ENCODE results near the gene SLC25A33. TPM values are rescaled to one million over a fixed set of nuclear protein-coding genes. Genes with fewer than 3 reads are reported as not detected.

The SLC25A33 gene
- total and polyA plus RNA-seq, 2 of the 8 experiments (the other 6 are each of a cell fraction or from before 2014, with no cell fraction given) = 7.8 to 12.8 TPM

GRCh38 chr1:9605946-9606455 lies 66.7 kb downstream of the SLC25A33 start:
- Histone ChIP-seq H3K4me1 (replicated peaks in 1 of 4; ENCODE audit: control insufficient read depth in 3 of 4, insufficient read depth in 4 of 4, low read length in 3 of 4) (no peaks in the 10 kb centered on the region; a peak in 1 of 7 replicates), H4K20me1 (replicated peaks in 1 of 2; ENCODE audit: control insufficient read depth in 1 of 2, insufficient read depth in 2 of 2, low read length in 2 of 2) (peaks cover 3 to 14% of the 10 kb centered on the region in 2 experiments), H3K14ac (ENCODE audit: insufficient read length) (no peak overlapping the region), H4K5ac (ENCODE audit: insufficient read length, low read depth, low read length) (no peak overlapping the region), H3K27ac (ENCODE audit: low read depth, low read length) (no peak overlapping the region), H3K9me3 (ENCODE audit: insufficient read depth in 2 of 2, low read depth in 1 of 2, low read length in 1 of 2) (no peaks in the 10 kb centered on the region), H2BK120ac (replicated peaks; ENCODE audit: low read depth, low read length) (no peak overlapping the region), H2BK12ac (ENCODE audit: low read depth, low read length) (no peak overlapping the region), H4K91ac (replicated peaks; ENCODE audit: insufficient read length, low read length) (no peak overlapping the region), H2AK5ac (ENCODE audit: low read depth, low read length) (no peak overlapping the region), H3K9ac (replicated peaks in 1 of 4; ENCODE audit: extremely low read depth in 1 of 4, low read depth in 3 of 4, low read length in 3 of 4) (no peak overlapping the region), H3K4me2 (ENCODE audit: insufficient read depth in 1 of 2, low read depth in 2 of 2, low read length in 2 of 2) (no peak overlapping the region), H3K23ac (ENCODE audit: insufficient read length) (no peak overlapping the region), H3K36me3 (ENCODE audit: control insufficient read depth in 2 of 4, insufficient read depth in 4 of 4, low read length in 3 of 4) (peaks cover 10 to 33% (median 17%) of the 10 kb centered on the region in 4 experiments; a peak in 7 of 8 replicates), H2BK15ac (ENCODE audit: low read length) (no peak overlapping the region), H3K4me3 (ENCODE audit: extremely low read depth in 1 of 4, insufficient read depth in 2 of 4, low read depth in 3 of 4, low read length in 4 of 4) (no peak overlapping the region), H3K4ac (replicated peaks; ENCODE audit: insufficient read length, low read depth, low read length) (no peak overlapping the region), H3K79me1 (ENCODE audit: low read depth, low read length) (no peaks in the 10 kb centered on the region; the same call in 1 of the 2 replicates), H2AFZ (ENCODE audit: low read length) (no peak overlapping the region), H3K56ac (replicated peaks; ENCODE audit: insufficient read length, low read depth, low read length) (no peak overlapping the region), H2BK5ac (ENCODE audit: low read depth, low read length) (no peak overlapping the region), H4K8ac (ENCODE audit: extremely low read depth, insufficient read depth, low read length) (no peak overlapping the region; the same call in 1 of the 2 replicates), H2BK20ac (ENCODE audit: low read length) (no peak overlapping the region), H3K18ac (ENCODE audit: extremely low read depth, low read length) (no peak overlapping the region), H3K27me3 (replicated peaks in 1 of 4; ENCODE audit: control insufficient read depth in 3 of 4, extremely low read depth in 1 of 4, insufficient read depth in 3 of 4, low read length in 3 of 4) (no peaks in the 10 kb centered on the region), H3K23me2 (ENCODE audit: low read depth, low read length) (no peaks in the 10 kb centered on the region), H3K79me2 (ENCODE audit: control insufficient read depth in 1 of 2, insufficient read depth in 2 of 2, low read length in 2 of 2) (no peaks in the 10 kb centered on the region)
- FAIRE-seq (no peak), DNase-seq (ENCODE audit: low read depth in 1 of 2, low spot score in 2 of 2) (no peak)
- TF ChIP-seq HDAC2 (IDR thresholded peaks at IDR 0.05; ENCODE audit: borderline replicate concordance in 1 of 2, low read depth in 2 of 2, low read length in 2 of 2) = no peak
- no peak for TF ChIP-seq GTF2F1 (IDR thresholded peaks at IDR 0.05; ENCODE audit: borderline replicate concordance, low read depth, low read length)
- no peak for TF ChIP-seq CHD2 (IDR thresholded peaks at IDR 0.05; ENCODE audit: low read length)
- TF ChIP-seq SIN3A (conservative IDR thresholded peaks at IDR 0.05 in 1 of 2, IDR thresholded peaks at IDR 0.05 in 1 of 2; ENCODE audit: low read depth in 1 of 2, low read length in 2 of 2) = no peak
- TF ChIP-seq POU5F1 (IDR thresholded peaks at IDR 0.05; ENCODE audit: low read depth, low read length) = no peak
- TF ChIP-seq USF2 (IDR thresholded peaks at IDR 0.05; ENCODE audit: low read length) = no peak
- 92% methylated on average over 14 of the region's 14 CpGs; no CpG with 5 or more reads in 1 of the 2 experiments for WGBS, 2 experiments (ENCODE audit: extremely low coverage in 1 of 2, insufficient coverage in 1 of 2, insufficient read length in 1 of 2, insufficient replicate concordance in 2 of 2, low coverage in 1 of 2, low lambda C conversion rate in 2 of 2, missing lambda C conversion rate in 1 of 2)
- ChIA-PET POLR2A (ENCODE audit: partially characterized antibody) (interaction anchor here (1.2 to 2.4 kb wide), 3 partner anchors 10 to 18 kb away, joined by 3 to 8 read pairs (median 4); no protein-coding TSS in a partner anchor), CTCF (ENCODE audit: partially characterized antibody) (interaction anchor here (6.2 kb wide), 1 partner anchor 11 kb away, joined by 32 read pairs; no protein-coding TSS in a partner anchor)

All from H1 (cell line).